Measurements from ENCODE around the gene ZNF76. TPM values are rescaled to one million over a fixed set of nuclear protein-coding genes. Genes with fewer than 3 reads are reported as not detected.

ZNF76 gene
- total and polyA plus RNA-seq, 2 of the 13 experiments (the other 11 are each of a cell fraction or from before 2014, with no cell fraction given): 13.2 to 26.4 TPM

GRCh38 chr6:35327349-35328027 lies 68.0 kb downstream of the ZNF76 start (continued):
- TF ChIP-seq, protein P1, sequence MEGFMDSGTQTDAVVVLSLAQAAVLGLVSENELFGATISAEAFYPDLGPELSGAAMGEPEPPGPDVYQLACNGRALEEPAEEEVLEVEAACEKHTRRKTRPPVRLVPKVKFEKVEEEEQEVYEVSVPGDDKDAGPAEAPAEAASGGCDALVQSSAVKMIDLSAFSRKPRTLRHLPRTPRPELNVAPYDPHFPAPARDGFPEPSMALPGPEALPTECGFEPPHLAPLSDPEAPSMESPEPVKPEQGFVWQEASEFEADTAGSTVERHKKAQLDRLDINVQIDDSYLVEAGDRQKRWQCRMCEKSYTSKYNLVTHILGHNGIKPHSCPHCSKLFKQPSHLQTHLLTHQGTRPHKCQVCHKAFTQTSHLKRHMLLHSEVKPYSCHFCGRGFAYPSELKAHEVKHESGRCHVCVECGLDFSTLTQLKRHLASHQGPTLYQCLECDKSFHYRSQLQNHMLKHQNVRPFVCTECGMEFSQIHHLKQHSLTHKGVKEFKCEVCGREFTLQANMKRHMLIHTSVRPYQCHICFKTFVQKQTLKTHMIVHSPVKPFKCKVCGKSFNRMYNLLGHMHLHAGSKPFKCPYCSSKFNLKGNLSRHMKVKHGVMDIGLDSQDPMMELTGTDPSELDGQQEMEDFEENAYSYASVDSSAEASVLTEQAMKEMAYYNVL (CRISPR knock-in tag; IDR thresholded peaks at IDR 0.05; ENCODE audit: borderline replicate concordance): no peak
- TF ChIP-seq MIER3 (CRISPR knock-in tag; IDR thresholded peaks at IDR 0.05; ENCODE audit: borderline replicate concordance) (peak; percentile 16; the same call in 1 of the 2 replicates), ZMYM3 (CRISPR knock-in tag; IDR thresholded peaks at IDR 0.05) (no peak; the same call in 1 of the 2 replicates), ZNF362 (CRISPR knock-in tag; IDR thresholded peaks at IDR 0.05; ENCODE audit: borderline replicate concordance) (no peak), ZNF557 (CRISPR knock-in tag; IDR thresholded peaks at IDR 0.05) (0 out of 2 replicates have a peak, but pooled peaks have one; percentile 34), MED13 (CRISPR knock-in tag; IDR thresholded peaks at IDR 0.05) (no peak), ZNF660 (CRISPR knock-in tag; IDR thresholded peaks at IDR 0.05; ENCODE audit: borderline replicate concordance, low read depth) (no peak), TFE3 (CRISPR knock-in tag; IDR thresholded peaks at IDR 0.05) (no peak), NFE2L2 (IDR thresholded peaks at IDR 0.05; ENCODE audit: low read length) (no peak), REPIN1 (CRISPR knock-in tag; IDR thresholded peaks at IDR 0.05; ENCODE audit: borderline replicate concordance, low read depth) (no peak), ZNF766 (CRISPR knock-in tag; IDR thresholded peaks at IDR 0.05; ENCODE audit: borderline replicate concordance) (no peak), DMAP1 (CRISPR knock-in tag; IDR thresholded peaks at IDR 0.05) (no peak), RXRB (CRISPR knock-in tag; IDR thresholded peaks at IDR 0.05; ENCODE audit: borderline replicate concordance) (no peak)
- TF ChIP-seq, protein P2, sequence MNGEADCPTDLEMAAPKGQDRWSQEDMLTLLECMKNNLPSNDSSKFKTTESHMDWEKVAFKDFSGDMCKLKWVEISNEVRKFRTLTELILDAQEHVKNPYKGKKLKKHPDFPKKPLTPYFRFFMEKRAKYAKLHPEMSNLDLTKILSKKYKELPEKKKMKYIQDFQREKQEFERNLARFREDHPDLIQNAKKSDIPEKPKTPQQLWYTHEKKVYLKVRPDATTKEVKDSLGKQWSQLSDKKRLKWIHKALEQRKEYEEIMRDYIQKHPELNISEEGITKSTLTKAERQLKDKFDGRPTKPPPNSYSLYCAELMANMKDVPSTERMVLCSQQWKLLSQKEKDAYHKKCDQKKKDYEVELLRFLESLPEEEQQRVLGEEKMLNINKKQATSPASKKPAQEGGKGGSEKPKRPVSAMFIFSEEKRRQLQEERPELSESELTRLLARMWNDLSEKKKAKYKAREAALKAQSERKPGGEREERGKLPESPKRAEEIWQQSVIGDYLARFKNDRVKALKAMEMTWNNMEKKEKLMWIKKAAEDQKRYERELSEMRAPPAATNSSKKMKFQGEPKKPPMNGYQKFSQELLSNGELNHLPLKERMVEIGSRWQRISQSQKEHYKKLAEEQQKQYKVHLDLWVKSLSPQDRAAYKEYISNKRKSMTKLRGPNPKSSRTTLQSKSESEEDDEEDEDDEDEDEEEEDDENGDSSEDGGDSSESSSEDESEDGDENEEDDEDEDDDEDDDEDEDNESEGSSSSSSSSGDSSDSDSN (CRISPR knock-in tag; IDR thresholded peaks at IDR 0.05): no peak
- TF ChIP-seq, protein P3, sequence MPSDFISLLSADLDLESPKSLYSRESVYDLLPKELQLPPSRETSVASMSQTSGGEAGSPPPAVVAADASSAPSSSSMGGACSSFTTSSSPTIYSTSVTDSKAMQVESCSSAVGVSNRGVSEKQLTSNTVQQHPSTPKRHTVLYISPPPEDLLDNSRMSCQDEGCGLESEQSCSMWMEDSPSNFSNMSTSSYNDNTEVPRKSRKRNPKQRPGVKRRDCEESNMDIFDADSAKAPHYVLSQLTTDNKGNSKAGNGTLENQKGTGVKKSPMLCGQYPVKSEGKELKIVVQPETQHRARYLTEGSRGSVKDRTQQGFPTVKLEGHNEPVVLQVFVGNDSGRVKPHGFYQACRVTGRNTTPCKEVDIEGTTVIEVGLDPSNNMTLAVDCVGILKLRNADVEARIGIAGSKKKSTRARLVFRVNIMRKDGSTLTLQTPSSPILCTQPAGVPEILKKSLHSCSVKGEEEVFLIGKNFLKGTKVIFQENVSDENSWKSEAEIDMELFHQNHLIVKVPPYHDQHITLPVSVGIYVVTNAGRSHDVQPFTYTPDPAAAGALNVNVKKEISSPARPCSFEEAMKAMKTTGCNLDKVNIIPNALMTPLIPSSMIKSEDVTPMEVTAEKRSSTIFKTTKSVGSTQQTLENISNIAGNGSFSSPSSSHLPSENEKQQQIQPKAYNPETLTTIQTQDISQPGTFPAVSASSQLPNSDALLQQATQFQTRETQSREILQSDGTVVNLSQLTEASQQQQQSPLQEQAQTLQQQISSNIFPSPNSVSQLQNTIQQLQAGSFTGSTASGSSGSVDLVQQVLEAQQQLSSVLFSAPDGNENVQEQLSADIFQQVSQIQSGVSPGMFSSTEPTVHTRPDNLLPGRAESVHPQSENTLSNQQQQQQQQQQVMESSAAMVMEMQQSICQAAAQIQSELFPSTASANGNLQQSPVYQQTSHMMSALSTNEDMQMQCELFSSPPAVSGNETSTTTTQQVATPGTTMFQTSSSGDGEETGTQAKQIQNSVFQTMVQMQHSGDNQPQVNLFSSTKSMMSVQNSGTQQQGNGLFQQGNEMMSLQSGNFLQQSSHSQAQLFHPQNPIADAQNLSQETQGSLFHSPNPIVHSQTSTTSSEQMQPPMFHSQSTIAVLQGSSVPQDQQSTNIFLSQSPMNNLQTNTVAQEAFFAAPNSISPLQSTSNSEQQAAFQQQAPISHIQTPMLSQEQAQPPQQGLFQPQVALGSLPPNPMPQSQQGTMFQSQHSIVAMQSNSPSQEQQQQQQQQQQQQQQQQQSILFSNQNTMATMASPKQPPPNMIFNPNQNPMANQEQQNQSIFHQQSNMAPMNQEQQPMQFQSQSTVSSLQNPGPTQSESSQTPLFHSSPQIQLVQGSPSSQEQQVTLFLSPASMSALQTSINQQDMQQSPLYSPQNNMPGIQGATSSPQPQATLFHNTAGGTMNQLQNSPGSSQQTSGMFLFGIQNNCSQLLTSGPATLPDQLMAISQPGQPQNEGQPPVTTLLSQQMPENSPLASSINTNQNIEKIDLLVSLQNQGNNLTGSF (CRISPR knock-in tag; IDR thresholded peaks at IDR 0.05): no peak
- TF ChIP-seq, protein P4, sequence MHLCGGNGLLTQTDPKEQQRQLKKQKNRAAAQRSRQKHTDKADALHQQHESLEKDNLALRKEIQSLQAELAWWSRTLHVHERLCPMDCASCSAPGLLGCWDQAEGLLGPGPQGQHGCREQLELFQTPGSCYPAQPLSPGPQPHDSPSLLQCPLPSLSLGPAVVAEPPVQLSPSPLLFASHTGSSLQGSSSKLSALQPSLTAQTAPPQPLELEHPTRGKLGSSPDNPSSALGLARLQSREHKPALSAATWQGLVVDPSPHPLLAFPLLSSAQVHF (CRISPR knock-in tag; IDR thresholded peaks at IDR 0.05): no peak
